Natural killer cell (primary cell): ENCODE results near the gene TEFM. TPM values are rescaled to one million over a fixed set of nuclear protein-coding genes. Genes with fewer than 3 reads are reported as not detected.

Experiments used
- ATAC-seq, 3 donors: fragments of 150-1000 bp in 2 of 3; fragments of 200-7000 bp in 1 of 3; cut with Tn5 transposase; 1 replicate in 1 of 3; 2 replicates in 2 of 3; pipeline ENCODE4 v1.10.0; 2021; ENCODE audit warnings: mild to moderate bottlenecking in 2 of 3, moderate library complexity in 2 of 3
- DNase-seq, 2 donors: peaks; one replicate each; pipeline versions ENCODE4 v3.0.0 to v3.0.0-alpha.2; 2013 to 2021; ENCODE audit warnings: mixed read lengths in 1 of 2
- H3K27ac ChIP-seq: one replicate; pipeline ENCODE4 v1.5.1; 2013; ENCODE audit warnings: mild to moderate bottlenecking, low read length
- H3K27me3 ChIP-seq: one replicate; pipeline ENCODE4 v1.6.1; 2013; ENCODE audit warnings: low read length; ENCODE audit not compliant: control insufficient read depth, insufficient read depth
- H3K36me3 ChIP-seq: one replicate; pipeline ENCODE4 v1.6.1; 2013; ENCODE audit warnings: low read length; ENCODE audit not compliant: control insufficient read depth, insufficient read depth
- H3K4me1 ChIP-seq: one replicate; pipeline ENCODE4 v1.6.1; 2013; ENCODE audit warnings: low read length; ENCODE audit not compliant: control insufficient read depth, insufficient read depth
- H3K4me3 ChIP-seq: one replicate; pipeline ENCODE4 v1.5.1; 2013; ENCODE audit warnings: low read length
- H3K9me3 ChIP-seq: one replicate; pipeline ENCODE4 v1.6.1; 2013; ENCODE audit warnings: low read length; ENCODE audit not compliant: control insufficient read depth, insufficient read depth
- H3K27ac Mint-ChIP-seq, 2 donors: one replicate each; pipeline ENCODE4 v1.8.0; 2022; ENCODE audit warnings: mild to moderate bottlenecking in 2 of 2, mixed read lengths in 2 of 2, moderate library complexity in 1 of 2
- H3K27me3 Mint-ChIP-seq, 2 donors: one replicate each; pipeline ENCODE4 v1.8.0; 2022; ENCODE audit warnings: low read depth in 2 of 2, mixed read lengths in 2 of 2
- H3K36me3 Mint-ChIP-seq: one replicate; pipeline ENCODE4 v1.8.0; 2022; ENCODE audit warnings: mixed read lengths
- H3K4me1 Mint-ChIP-seq, 2 donors: one replicate each; pipeline ENCODE4 v1.8.0; 2022; ENCODE audit warnings: mixed read lengths in 2 of 2
- H3K4me3 Mint-ChIP-seq: one replicate; pipeline ENCODE4 v1.8.0; 2022; ENCODE audit warnings: mild to moderate bottlenecking, moderate library complexity, mixed read lengths
- H3K9me3 Mint-ChIP-seq, 2 donors: one replicate each; pipeline ENCODE4 v1.8.0; 2022; ENCODE audit warnings: mixed read lengths in 2 of 2
- CTCF ChIP-seq: fragments of 200-600 bp; IDR thresholded peaks from one replicate; pipeline ENCODE4 v1.8.0; 2022; ENCODE audit warnings: antibody characterized with exemption
- WGBS: methylation state at CpG from one replicate; pipeline ENCODE4 v1.1.7; 2013; ENCODE audit warnings: missing lambda C conversion rate; ENCODE audit not compliant: insufficient coverage; 5-methylcytosine and 5-hydroxymethylcytosine counted together
- intact Hi-C: fragments of 100-400 bp; cut with micrococcal nuclease; formaldehyde crosslinking; loops from one replicate; pipeline ENCODE4 v1.14.2; 2022
- total RNA-seq, 4 donors: library from RNA; stranded (reverse); fragments of 120-200 nt in 1 of 4; gene quantifications; one replicate each; pipeline versions ENCODE4 v1.2.3 to v1.2.4, GENCODE V29; 2013 to 2022

Gene TEFM
- total RNA-seq, 3 donors from 2014 or later (not counting 1 experiment from before 2014, with no cell fraction given) = 6.3 to 12.9 (median 10.5) TPM

GRCh38 chr17:30886187-30886586 lies 19.9 kb downstream of the TEFM start:
- TF ChIP-seq CTCF = no peak
- Mint-ChIP-seq H3K27ac (no peak overlapping the region), H3K4me3 (no peak overlapping the region), H3K4me1 (no peaks in the 10 kb centered on the region), H3K36me3 (no peaks in the 10 kb centered on the region), H3K27me3 (no peaks in the 10 kb centered on the region), H3K9me3 (no peaks in the 10 kb centered on the region)
- no peaks in the 10 kb centered on the region for H3K36me3 ChIP-seq
- no peak overlapping the region for H3K4me3 ChIP-seq
- no peak for ATAC-seq
- no peaks in the 10 kb centered on the region for H3K9me3 ChIP-seq
- 100% methylated on average over 2 of the region's 5 CpGs for WGBS
- no peak for DNase-seq
- H3K27me3 ChIP-seq = no peaks in the 10 kb centered on the region
- intact Hi-C loops = no loop called here
- H3K4me1 ChIP-seq = no peaks in the 10 kb centered on the region
- no peak overlapping the region for H3K27ac ChIP-seq

- Mint-ChIP-seq H3K4me3 (no peak overlapping the region), H3K9me3 (no peaks in the 10 kb centered on the region), H3K36me3 (no peaks in the 10 kb centered on the region), H3K27ac (no peak overlapping the region), H3K4me1 (no peaks in the 10 kb centered on the region), H3K27me3 (no peaks in the 10 kb centered on the region)
- Histone ChIP-seq H3K27me3 (no peaks in the 10 kb centered on the region), H3K4me3 (no peak overlapping the region), H3K27ac (no peak overlapping the region), H3K9me3 (no peaks in the 10 kb centered on the region), H3K4me1 (no peaks in the 10 kb centered on the region), H3K36me3 (peaks cover 14% of the 10 kb centered on the region)
- no peak for DNase-seq
- intact Hi-C loops = no loop called here
- TF ChIP-seq CTCF = no peak
- no peak for ATAC-seq
- 100% methylated on average over 6 of the region's 6 CpGs for WGBS
Measured at GRCh38 chr17:30869005-30869404, 37.0 kb downstream of the TEFM start.

GRCh38 chr17:30864636-30865035 lies 41.4 kb downstream of the TEFM start:
- WGBS = 92% methylated on average over 1 of the region's 1 CpG
- Mint-ChIP-seq H3K4me1 (no peaks in the 10 kb centered on the region), H3K9me3 (no peaks in the 10 kb centered on the region), H3K27me3 (no peaks in the 10 kb centered on the region), H3K4me3 (no peak overlapping the region), H3K36me3 (no peaks in the 10 kb centered on the region), H3K27ac (no peak overlapping the region)
- DNase-seq = no peak
- Histone ChIP-seq H3K4me1 (no peaks in the 10 kb centered on the region), H3K36me3 (peaks cover 9% of the 10 kb centered on the region), H3K27ac (no peak overlapping the region), H3K9me3 (no peaks in the 10 kb centered on the region), H3K4me3 (no peak overlapping the region), H3K27me3 (no peaks in the 10 kb centered on the region)
- intact Hi-C loops = no loop called here
- no peak for TF ChIP-seq CTCF
- ATAC-seq = no peak

- Mint-ChIP-seq H3K9me3 (no peaks in the 10 kb centered on the region), H3K27me3 (no peaks in the 10 kb centered on the region), H3K27ac (no peak overlapping the region), H3K4me3 (no peak overlapping the region), H3K36me3 (no peaks in the 10 kb centered on the region), H3K4me1 (no peaks in the 10 kb centered on the region)
- no peak for TF ChIP-seq CTCF
- H3K4me3 ChIP-seq = no peak overlapping the region
- ATAC-seq = no peak
- DNase-seq = no peak
- H3K4me1 ChIP-seq = no peaks in the 10 kb centered on the region
- H3K27me3 ChIP-seq = no peaks in the 10 kb centered on the region
- intact Hi-C loops = no loop called here
- H3K9me3 ChIP-seq = no peaks in the 10 kb centered on the region
- no peak overlapping the region for H3K27ac ChIP-seq
- WGBS = 95% methylated on average over 7 of the region's 9 CpGs
- no peaks in the 10 kb centered on the region for H3K36me3 ChIP-seq
Measured at GRCh38 chr17:30858556-30859250, 47.3 kb downstream of the TEFM start.
